HG03045 (cell line): ENCODE measurements around the gene SPCS1.
"Not testable (repeated sequence)": the region's sequence is repeated elsewhere in the genome, so short reads cannot be mapped to it uniquely, and the experiment has no call there.

Experiments
- ATAC-seq: cut with Tn5 transposase; IDR thresholded peaks from one replicate; pipeline ENCODE4 v1.9.1; 2021; ENCODE audit warnings: mild to moderate bottlenecking, moderate library complexity; ENCODE audit not compliant: unreplicated experiment

Gene SPCS1

DNA sequence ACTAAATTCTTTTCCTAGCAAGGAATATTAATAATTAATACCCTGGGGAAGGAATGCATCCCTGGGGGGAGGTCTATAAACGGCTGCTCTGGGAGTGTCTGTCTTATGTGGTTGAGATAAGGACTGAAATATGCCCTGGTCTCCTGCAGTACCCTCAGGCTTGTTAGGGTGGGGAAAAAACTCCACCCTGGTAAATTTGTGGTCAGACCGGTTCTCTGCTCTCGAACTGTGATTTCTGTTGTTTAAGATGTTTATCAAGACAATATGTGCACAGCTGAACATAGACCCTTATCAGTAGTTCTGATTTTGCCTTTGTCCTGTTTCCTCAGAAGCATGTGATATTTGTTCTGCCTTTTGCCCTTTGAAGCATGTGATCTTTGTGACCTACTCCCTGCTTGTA is 22.8 kb downstream of the SPCS1 start:
- ATAC-seq: not testable (repeated sequence)

DNA sequence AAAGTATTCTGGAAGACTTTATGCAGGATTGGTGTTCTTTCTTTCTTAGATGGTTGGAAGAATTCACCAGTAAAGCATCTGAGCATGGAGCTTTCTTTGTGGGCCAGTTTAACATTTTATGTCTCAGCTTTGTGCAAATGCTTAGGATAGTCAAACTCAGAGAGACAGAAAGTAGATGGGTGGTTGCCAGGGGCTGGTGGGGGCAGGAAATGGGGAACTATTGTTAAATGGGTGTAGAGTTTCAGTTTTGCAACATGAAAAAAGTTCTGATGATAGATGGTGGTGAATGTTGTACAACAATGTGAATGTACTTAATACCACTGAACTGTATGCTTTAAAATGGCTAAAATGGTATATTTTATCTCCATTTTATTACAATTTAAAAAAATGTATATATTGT is 24.8 kb downstream of the SPCS1 start:
- no peak for ATAC-seq

GRCh38 chr3:52731590-52731989 is 25.7 kb downstream of the SPCS1 start:
- ATAC-seq: no peak

DNA sequence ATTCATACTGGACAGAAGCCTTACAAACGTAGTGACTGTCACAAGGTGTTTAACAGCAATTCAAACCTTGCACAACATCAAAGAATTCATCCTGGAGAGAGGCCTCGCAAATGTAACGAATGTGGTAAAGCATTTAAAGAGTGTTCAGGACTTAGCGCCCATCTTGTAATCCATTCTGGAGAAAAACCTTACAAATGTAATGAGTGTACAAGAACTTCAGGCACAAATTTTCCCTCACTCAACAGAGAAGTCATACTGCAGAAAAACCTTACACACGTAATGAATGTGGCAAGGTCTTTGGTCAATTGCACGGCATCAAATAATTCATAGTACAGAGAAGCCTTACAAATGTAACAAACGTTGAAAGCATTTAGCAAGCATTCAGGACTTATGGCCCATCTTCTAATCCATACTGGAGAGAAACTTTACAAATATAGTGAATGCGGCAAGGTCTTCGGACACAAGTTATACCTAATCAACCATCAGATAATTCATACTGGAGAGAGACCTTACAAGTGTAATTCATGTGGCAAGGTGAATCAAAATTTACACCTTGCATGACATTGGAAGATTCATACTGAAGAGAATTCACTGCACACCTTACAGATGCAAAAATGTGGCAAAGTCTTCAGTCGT is 27.5 kb downstream of the SPCS1 start:
- ATAC-seq: no peak

- no peak for ATAC-seq
Observed at GRCh38 chr3:52739730-52740129, 33.8 kb downstream of the SPCS1 start.

- no peak for ATAC-seq
Observed at GRCh38 chr3:52742418-52743041, 36.6 kb downstream of the SPCS1 start.

GRCh38 chr3:52743152-52743551 is 37.2 kb downstream of the SPCS1 start:
- ATAC-seq: no peak

DNA sequence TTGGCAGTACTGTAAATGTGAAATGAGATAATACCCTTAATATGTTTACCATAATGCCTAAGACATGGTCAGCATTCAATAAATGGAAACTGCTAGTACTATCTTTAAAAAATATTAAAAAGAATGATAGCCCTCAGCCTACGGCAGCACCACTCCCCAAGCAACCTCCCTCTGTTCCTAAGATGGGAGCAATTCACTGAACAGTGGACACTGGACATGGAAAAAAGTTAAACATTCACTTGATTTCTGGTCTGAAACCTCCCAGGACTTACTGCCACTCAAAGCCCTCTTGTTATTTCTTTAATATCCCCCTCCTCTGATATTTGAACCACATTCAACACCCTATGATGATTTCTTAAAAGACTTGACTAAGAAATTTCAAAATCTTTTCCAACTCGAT is 37.8 kb downstream of the SPCS1 start:
- no peak for ATAC-seq

DNA sequence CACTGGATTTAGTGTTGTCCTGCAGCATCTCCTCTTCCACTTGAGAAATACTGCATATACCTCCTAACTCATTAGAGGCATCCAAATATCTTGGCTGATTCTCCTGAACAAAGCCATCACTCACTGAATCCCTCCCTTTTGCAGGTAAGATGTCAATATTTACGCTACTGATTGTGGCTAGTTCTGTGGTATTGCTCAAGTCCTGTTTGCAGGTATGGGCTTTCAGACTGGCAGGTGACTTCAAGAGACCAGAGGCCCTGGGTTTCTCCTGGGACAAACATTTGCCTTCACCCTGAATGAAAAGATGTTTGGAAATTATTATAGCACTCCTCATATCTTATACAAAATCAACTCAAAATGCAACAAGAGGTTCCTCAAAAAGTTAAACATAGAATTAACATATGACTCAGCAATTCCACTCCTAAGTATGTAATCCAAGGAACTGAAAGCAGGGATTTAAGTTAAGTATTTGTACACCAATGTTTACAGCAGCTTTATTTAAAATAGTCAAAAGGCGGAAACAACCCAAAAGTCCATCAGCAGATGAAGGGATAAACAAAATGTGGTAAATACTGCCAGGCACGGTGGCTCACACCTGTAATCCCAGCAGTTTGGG is 46.2 kb downstream of the SPCS1 start:
- no peak for ATAC-seq

GRCh38 chr3:52754373-52754772 is 48.5 kb downstream of the SPCS1 start:
- ATAC-seq: no peak

DNA sequence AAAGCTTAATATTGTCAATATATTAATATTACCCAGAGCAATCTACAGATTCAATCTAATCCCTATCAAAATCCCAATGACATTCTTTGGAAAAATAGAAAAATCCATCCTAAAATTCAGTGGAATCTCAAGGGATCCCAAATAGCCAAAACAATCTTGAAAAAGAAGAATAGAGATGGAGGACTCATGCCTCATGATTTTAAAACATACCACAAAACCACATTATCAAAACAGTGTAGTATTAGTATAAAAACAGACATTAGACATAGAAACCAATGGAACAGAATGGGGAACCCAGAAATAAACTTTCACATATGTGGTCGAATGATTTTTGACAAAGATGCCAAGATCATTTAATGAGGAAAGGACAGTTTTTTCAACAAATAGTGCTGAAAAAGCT is 50.2 kb downstream of the SPCS1 start:
- ATAC-seq: no peak
